ENCODE measurements around the gene MVB12B. TPM values are rescaled to one million over a fixed set of nuclear protein-coding genes. Genes with fewer than 3 reads are reported as not detected.
"Not testable (repeated sequence)": the region's sequence is repeated elsewhere in the genome, so short reads cannot be mapped to it uniquely, and the experiment has no call there.

MVB12B gene
- polyA plus RNA-seq, 6 donors from 2014 or later = 1.2 to 2.6 (median 2.5) TPM; not detected in 1

DNA sequence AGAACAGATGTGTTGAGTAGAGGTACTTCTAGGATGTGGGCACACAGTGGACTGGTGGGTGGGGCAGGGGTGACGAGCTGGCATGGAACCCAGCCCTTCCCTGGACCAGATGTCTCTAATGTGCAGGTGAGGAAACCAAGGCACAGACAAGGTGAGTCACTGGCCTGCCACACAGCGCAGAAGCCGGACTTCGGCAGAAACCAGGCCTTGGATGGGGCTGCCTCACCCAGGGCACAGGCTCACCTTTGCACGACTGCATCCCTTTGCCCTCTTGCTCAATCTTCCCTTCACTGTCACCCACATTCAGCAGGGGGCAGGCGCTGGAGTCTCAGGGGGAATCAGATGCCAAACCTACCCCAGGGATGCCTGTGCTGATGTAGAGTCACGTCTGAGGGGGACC, 221.7 kb downstream of the MVB12B start:
- H3K4me3 Mint-ChIP-seq = no peak overlapping the region
- H3K27ac Mint-ChIP-seq = no peak overlapping the region
- H3K27me3 Mint-ChIP-seq = peaks cover 0 to 12% (median 0%) of the 10 kb centered on the region in 3 donors
- no peaks in the 10 kb centered on the region for H3K9me3 Mint-ChIP-seq
- peaks cover 0 to 5% (median 0%) of the 10 kb centered on the region in 3 donors for H3K4me1 Mint-ChIP-seq
- DNase-seq (no peak), ATAC-seq (ENCODE audit: low read depth in 2 of 2) (no peak)
- H3K36me3 Mint-ChIP-seq = no peaks in the 10 kb centered on the region

DNA sequence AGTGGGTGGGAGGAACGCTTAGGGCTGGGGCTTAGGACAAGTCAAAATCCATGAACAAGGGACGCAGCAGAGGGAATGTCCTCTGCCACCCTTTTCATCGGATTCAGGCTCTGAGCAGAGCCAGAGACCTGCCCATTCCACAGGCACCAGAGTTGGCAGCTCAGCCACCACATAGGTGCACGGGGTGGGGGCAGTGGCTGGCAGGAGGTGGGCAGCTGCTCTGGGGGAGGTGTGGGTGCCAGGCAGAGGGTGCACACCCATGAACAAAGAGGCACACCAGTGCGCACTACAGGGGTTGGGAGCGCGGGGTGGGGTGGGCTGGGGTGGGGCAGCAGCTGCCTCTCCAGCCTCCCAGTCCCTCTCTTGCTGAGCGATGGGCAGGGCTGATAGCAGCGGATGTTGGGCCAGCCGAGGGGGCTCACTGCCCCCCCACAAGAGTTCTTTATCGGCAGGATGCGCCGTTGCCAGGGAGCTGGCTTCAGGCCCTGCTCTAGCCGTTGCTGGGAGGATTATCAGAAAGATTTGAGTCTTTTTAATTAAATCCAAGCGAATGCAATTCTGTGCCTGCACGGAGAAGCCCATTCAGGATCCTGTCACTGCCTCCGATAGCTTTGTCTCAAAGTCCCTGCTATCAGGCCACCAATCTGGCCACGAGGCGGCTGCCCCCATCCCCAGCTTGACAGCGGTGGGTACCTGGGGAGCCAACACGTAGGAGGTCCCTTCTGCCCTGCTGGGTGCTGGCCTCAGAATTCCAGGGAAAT, 222.8 kb downstream of the MVB12B start:
- DNase-seq = no peak
- no peaks in the 10 kb centered on the region for H3K9me3 Mint-ChIP-seq
- H3K4me1 Mint-ChIP-seq = peaks cover 0 to 5% (median 0%) of the 10 kb centered on the region in 3 donors
- H3K27ac Mint-ChIP-seq = no peak overlapping the region
- H3K36me3 Mint-ChIP-seq = no peaks in the 10 kb centered on the region
- H3K27me3 Mint-ChIP-seq = peaks cover 0 to 12% (median 0%) of the 10 kb centered on the region in 3 donors
- no peak overlapping the region for H3K4me3 Mint-ChIP-seq
- no peak for ATAC-seq (ENCODE audit: low read depth in 2 of 2)

DNA sequence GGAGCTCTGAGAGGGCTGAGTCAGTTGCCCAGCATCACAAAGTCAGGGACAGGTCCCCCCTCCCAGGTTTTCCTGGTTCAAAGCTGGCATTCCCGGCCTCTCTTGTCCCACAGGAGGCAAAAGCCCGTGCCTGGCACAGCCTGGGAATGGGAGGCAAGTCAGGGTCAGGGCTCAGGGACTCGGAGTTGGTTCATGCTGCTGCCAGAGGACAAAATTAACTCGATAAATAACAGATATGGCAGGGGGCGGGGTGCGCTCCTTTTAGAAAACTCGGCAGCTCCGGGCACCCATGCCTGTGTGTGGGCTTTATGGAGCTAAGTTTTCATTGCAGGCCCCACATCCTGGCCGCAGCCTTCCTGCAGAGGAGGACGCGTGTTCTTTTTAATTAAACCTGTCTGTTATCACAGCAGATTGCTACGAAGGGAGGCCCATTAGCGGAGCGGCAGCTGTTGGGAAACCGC, 224.3 kb downstream of the MVB12B start:
- H3K4me1 Mint-ChIP-seq = peaks cover 0 to 3% (median 0%) of the 10 kb centered on the region in 3 donors
- no peak overlapping the region for H3K27ac Mint-ChIP-seq
- peaks cover 0 to 12% (median 0%) of the 10 kb centered on the region in 3 donors for H3K27me3 Mint-ChIP-seq
- DNase-seq = no peak
- no peaks in the 10 kb centered on the region for H3K9me3 Mint-ChIP-seq
- H3K4me3 Mint-ChIP-seq = no peak overlapping the region
- H3K36me3 Mint-ChIP-seq = no peaks in the 10 kb centered on the region
- ATAC-seq (ENCODE audit: low read depth in 2 of 2) = no peak

DNA sequence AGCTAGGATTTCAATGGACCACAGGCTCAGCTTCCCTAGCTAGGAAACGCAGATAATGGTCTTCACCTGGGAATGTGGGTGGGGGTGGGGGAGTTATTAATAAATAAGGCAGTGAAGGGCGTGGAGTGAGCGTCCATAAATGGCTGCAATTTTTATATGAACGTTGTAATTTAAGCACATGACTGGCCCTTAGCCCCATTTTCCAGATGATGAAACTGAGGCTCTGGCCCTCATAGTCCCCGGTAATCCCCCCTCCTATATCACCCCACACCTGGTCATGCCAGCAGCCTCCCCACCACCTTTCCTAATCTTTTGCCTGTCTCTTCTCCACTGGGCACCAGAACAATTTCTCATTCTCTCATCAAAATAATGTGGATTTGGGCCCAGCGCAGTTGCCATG, 225.2 kb downstream of the MVB12B start:
- H3K27me3 Mint-ChIP-seq = peaks cover 0 to 12% (median 0%) of the 10 kb centered on the region in 3 donors
- H3K9me3 Mint-ChIP-seq = no peaks in the 10 kb centered on the region
- DNase-seq (no peak), ATAC-seq (ENCODE audit: low read depth in 2 of 2) (no peak)
- no peak overlapping the region for H3K4me3 Mint-ChIP-seq
- H3K4me1 Mint-ChIP-seq = peaks cover 0 to 3% (median 0%) of the 10 kb centered on the region in 3 donors
- no peak overlapping the region for H3K27ac Mint-ChIP-seq
- H3K36me3 Mint-ChIP-seq = no peaks in the 10 kb centered on the region

DNA sequence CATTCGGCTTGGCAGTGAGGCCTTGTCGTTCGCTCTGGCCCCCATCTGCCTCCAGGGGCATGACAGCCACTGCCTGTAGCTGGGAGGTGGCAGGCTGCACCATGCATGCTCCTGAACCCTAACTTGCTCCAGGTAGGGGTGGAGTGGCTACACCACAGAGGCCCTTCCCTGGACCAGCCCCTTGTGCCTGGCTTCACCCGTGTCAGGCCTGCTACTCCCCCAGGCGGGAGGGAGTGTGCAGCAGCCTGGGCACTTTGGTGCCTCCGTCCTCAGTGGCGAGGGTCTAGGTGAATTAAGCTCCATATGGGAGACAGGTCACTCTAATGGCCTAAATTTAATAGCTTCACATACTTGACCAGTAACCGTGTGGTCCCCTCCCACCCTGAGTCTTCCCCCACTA, 227.7 kb downstream of the MVB12B start:
- peaks cover 10 to 15% (median 15%) of the 10 kb centered on the region in 3 donors for H3K27me3 Mint-ChIP-seq
- DNase-seq (no peak), ATAC-seq (ENCODE audit: low read depth in 2 of 2) (no peak)
- no peaks in the 10 kb centered on the region for H3K36me3 Mint-ChIP-seq
- peaks cover 0 to 7% (median 6%) of the 10 kb centered on the region in 3 donors for H3K4me1 Mint-ChIP-seq
- H3K9me3 Mint-ChIP-seq = no peaks in the 10 kb centered on the region
- no peak overlapping the region for H3K4me3 Mint-ChIP-seq
- H3K27ac Mint-ChIP-seq = no peak overlapping the region

DNA sequence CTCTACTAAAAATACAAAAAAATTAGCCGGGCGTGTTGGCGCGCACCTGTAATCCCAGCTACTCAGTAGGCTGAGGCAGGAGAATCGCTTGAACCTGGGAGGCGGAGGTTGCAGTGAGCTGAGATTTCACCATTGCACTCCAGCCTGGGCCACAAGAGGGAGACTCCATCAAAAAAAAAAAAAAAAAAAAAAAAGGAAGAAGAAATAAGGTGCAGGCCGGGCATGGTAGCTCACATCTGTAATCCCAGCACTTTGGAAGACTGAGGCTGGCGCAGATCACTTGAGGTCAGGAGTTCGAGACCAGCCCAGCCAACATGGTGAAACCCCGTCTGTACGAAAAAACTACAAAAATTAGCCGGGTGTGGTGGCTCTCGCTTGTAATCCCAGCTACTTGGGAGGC, 228.8 kb downstream of the MVB12B start:
- Mint-ChIP-seq H3K27ac (peak overlapping the region in 1 of 6 donors; percentile 21), H3K27me3 (peaks cover 19 to 25% (median 23%) of the 10 kb centered on the region in 3 donors)
- DNase-seq; H3K4me3 Mint-ChIP-seq; ATAC-seq (ENCODE audit: low read depth in 2 of 2); H3K36me3 Mint-ChIP-seq; H3K4me1 Mint-ChIP-seq; H3K9me3 Mint-ChIP-seq: not testable (repeated sequence)

Data from naive B cell (primary cell).